ENCODE results near the gene CDK5RAP2.

Gene CDK5RAP2

GRCh38 chr9:120482424-120483186, 97.4 kb downstream of the CDK5RAP2 start:
- TF ChIP-seq REST (IDR thresholded peaks at IDR 0.05; ENCODE audit: insufficient read depth in 1 of 2, low read depth in 2 of 2, low read length in 2 of 2) (no peak), SIN3A (IDR thresholded peaks at IDR 0.05; ENCODE audit: borderline replicate concordance, insufficient read depth, low read length) (no peak), FOXP2 (optimal IDR thresholded peaks at IDR 0.05; ENCODE audit: borderline replicate concordance, extremely low read depth, extremely low read length, insufficient read depth) (no peak), TAF1 (IDR thresholded peaks at IDR 0.05; ENCODE audit: borderline replicate concordance, insufficient read depth, low read length) (no peak), POLR2AphosphoS5 (IDR thresholded peaks at IDR 0.05; ENCODE audit: low read depth, low read length) (no peak)

DNA sequence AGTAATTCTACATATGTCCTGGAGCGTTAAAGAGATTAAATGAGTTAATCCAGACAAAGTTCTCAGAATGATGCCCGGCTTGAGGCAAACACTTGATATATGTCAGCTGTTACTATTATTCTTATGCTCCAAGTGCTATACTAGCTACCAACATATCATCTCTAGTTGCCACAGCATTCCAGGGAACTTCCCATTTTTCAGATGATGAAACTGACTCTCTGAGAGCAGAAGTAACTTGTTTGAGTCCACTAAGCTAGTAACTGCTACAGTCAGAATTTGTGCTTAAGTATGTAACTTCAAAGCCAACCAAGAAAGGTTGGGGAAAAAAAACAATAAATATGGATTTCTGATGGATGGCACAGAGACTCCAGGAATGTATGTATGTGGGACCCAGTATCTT, 98.1 kb downstream of the CDK5RAP2 start:
- TF ChIP-seq SIN3A (IDR thresholded peaks at IDR 0.05; ENCODE audit: borderline replicate concordance, insufficient read depth, low read length), result no peak
- TF ChIP-seq POLR2AphosphoS5 (IDR thresholded peaks at IDR 0.05; ENCODE audit: low read depth, low read length), result no peak
- no peak for TF ChIP-seq FOXP2 (optimal IDR thresholded peaks at IDR 0.05; ENCODE audit: borderline replicate concordance, extremely low read depth, extremely low read length, insufficient read depth)
- TF ChIP-seq TAF1 (IDR thresholded peaks at IDR 0.05; ENCODE audit: borderline replicate concordance, insufficient read depth, low read length), result no peak
- no peak for TF ChIP-seq REST (IDR thresholded peaks at IDR 0.05; ENCODE audit: insufficient read depth in 1 of 2, low read depth in 2 of 2, low read length in 2 of 2)

DNA sequence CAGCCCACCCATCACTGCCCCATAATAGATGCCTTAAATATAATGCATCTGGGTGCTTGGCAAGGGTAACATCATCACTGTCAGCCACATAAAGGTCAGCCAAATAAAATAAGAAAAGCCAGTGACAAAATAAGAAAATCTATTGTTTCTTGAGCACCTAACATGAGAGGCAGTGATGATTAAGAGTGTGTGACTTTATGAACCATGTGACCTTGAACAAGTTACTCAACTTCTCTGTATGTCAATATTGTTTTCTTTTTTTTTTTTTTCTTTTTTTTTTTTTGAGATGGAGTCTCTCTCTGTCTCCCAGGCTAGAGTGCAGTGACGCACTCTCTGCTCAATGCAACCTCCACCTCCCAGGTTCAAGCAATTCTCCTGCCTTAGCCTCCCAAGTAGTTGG, 98.7 kb downstream of the CDK5RAP2 start:
- TF ChIP-seq REST (IDR thresholded peaks at IDR 0.05; ENCODE audit: insufficient read depth in 1 of 2, low read depth in 2 of 2, low read length in 2 of 2) (no peak), POLR2AphosphoS5 (IDR thresholded peaks at IDR 0.05; ENCODE audit: low read depth, low read length) (no peak), FOXP2 (optimal IDR thresholded peaks at IDR 0.05; ENCODE audit: borderline replicate concordance, extremely low read depth, extremely low read length, insufficient read depth) (no peak), TAF1 (IDR thresholded peaks at IDR 0.05; ENCODE audit: borderline replicate concordance, insufficient read depth, low read length) (no peak), SIN3A (IDR thresholded peaks at IDR 0.05; ENCODE audit: borderline replicate concordance, insufficient read depth, low read length) (no peak)

- TF ChIP-seq TAF1 (IDR thresholded peaks at IDR 0.05; ENCODE audit: borderline replicate concordance, insufficient read depth, low read length) (no peak), FOXP2 (optimal IDR thresholded peaks at IDR 0.05; ENCODE audit: borderline replicate concordance, extremely low read depth, extremely low read length, insufficient read depth) (no peak), POLR2AphosphoS5 (IDR thresholded peaks at IDR 0.05; ENCODE audit: low read depth, low read length) (no peak)
Observed at GRCh38 chr9:120480707-120481106, 99.3 kb downstream of the CDK5RAP2 start.

DNA sequence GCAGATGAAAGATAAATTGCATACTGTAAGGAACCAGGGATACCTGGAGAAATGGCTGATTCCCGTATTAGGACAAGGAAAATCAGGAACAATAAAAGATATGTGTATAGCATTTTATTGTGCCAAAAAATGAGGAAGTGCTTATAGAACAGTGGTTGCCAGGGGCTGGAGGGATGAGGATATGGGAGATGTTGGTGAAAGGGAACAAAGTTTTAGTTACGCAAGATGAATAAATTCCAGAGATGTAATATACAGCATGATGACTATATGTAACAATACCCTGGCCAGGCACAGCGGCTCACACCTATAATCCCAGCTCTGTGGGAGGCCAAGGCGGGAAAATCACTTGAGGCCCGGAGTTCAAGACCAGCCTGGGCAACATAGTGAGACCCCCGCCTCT, 101.8 kb downstream of the CDK5RAP2 start:
- TF ChIP-seq POLR2AphosphoS5 (IDR thresholded peaks at IDR 0.05; ENCODE audit: low read depth, low read length) (no peak), TAF1 (IDR thresholded peaks at IDR 0.05; ENCODE audit: borderline replicate concordance, insufficient read depth, low read length) (no peak), REST (IDR thresholded peaks at IDR 0.05; ENCODE audit: insufficient read depth in 1 of 2, low read depth in 2 of 2, low read length in 2 of 2) (no peak)

All from PFSK-1 (cell line).